K562 (cell line): Measurements from ENCODE around the gene RAD23B. TPM values are rescaled to one million over a fixed set of nuclear protein-coding genes. Genes with fewer than 3 reads are reported as not detected.

ENCODE experiments used
- CHD4 ChIP-seq: fragments of 200-600 bp; sonication (generic); IDR thresholded peaks from 3 replicates; pipeline ENCODE4 v1.6.1; 2012; ENCODE audit warnings: low read depth, mild to moderate bottlenecking, mixed read lengths, low read length, inconsistent platforms; ENCODE audit not compliant: insufficient read depth, insufficient replicate concordance, poor library complexity, severe bottlenecking
- CREB5 ChIP-seq: fragments of 250-450 bp; sonication (Bioruptor Pico); IDR thresholded peaks from 2 replicates; pipeline ENCODE4 v1.5.0; 2020; ENCODE audit warnings: mild to moderate bottlenecking
- DPF2 ChIP-seq: fragments of 450-650 bp; IDR thresholded peaks from 2 replicates; pipeline ENCODE4 v1.6.1; 2016
- HIVEP1 ChIP-seq: fragments of 250-450 bp; sonication (Bioruptor Pico); IDR thresholded peaks from 2 replicates; pipeline ENCODE4 v1.4.0; 2020; ENCODE audit warnings: mild to moderate bottlenecking
- KDM5B ChIP-seq: fragments of 200-600 bp; sonication (generic); IDR thresholded peaks from 2 replicates; pipeline ENCODE4 v1.6.1; 2012; ENCODE audit warnings: low read depth, mild to moderate bottlenecking, moderate library complexity, low read length, control low read depth, inconsistent platforms; ENCODE audit not compliant: insufficient replicate concordance
- MAFF ChIP-seq: IDR thresholded peaks from 2 replicates; pipeline ENCODE4 v1.6.1; 2012; ENCODE audit warnings: low read length, improper control_type of control experiment
- MBD2 ChIP-seq: sonication (generic); IDR thresholded peaks from 2 replicates; pipeline ENCODE4 v1.6.1; 2016; ENCODE audit warnings: low read depth, borderline replicate concordance
- PYGO2 ChIP-seq: fragments of 450-650 bp; IDR thresholded peaks from 2 replicates; pipeline ENCODE4 v1.6.1; 2016; ENCODE audit warnings: mild to moderate bottlenecking, missing genetic modification characterization, moderate library complexity, missing compliant biosample characterization
- RAD51 ChIP-seq: fragments of 450-650 bp; IDR thresholded peaks from 2 replicates; pipeline ENCODE4 v1.7.1; 2016; ENCODE audit warnings: low read depth, mild to moderate bottlenecking, borderline replicate concordance
- RBM22 ChIP-seq: fragments of 200-400 bp; formaldehyde crosslinking; IDR thresholded peaks from 2 replicates; pipeline ENCODE4 v1.6.1; 2018; ENCODE audit warnings: low read length, low read depth; ENCODE audit not compliant: poor library complexity, severe bottlenecking
- XRCC4 ChIP-seq: IDR thresholded peaks from one replicate; pipeline ENCODE4 v1.6.1; 2011; ENCODE audit not compliant: insufficient read depth, insufficient read length; ENCODE audit errors: extremely low read depth
- ZNF436 ChIP-seq: fragments of 250-450, 450-650 bp; sonication (Bioruptor Pico); formaldehyde crosslinking; IDR thresholded peaks from 2 replicates; pipeline ENCODE4 v1.7.0; 2020; ENCODE audit warnings: mild to moderate bottlenecking
- ZNF57 ChIP-seq: fragments of 450-650 bp; formaldehyde crosslinking; IDR thresholded peaks from 2 replicates; pipeline ENCODE4 v1.4.0; 2020; ENCODE audit warnings: mild to moderate bottlenecking, moderate library complexity
- ZNF639 ChIP-seq, 2 experiments: fragments of 200-800 bp in 1 of 2; sonication (Bioruptor generic) in 1 of 2; sonication (generic) in 1 of 2; formaldehyde crosslinking in 1 of 2; IDR thresholded peaks in 1 of 2; conservative IDR thresholded peaks in 1 of 2; 2 replicates each; pipeline versions ENCODE4 v1.5.0 to v1.6.1; 2016 to 2020; ENCODE audit warnings: missing compliant biosample characterization in 1 of 2, missing genetic modification characterization in 1 of 2, missing genetic modification reagents in 1 of 2
- polyA plus RNA-seq, 8 experiments: library from polyadenylated mRNA; depleted of rRNA in 4 of 8; stranded (reverse) in 5 of 8; unstranded in 3 of 8; fragments of >200 nt; fragmentation: Nextera tagmentation in 2 of 8; fragmentation: Illumina TruSeq in 1 of 8; extraction: Ambion mirVana in 2 of 8; extraction: Trizol in 1 of 8; gene quantifications; 2 replicates each; pipeline versions ENCODE4 v1.2.1 to v1.2.3, GENCODE V29; 2011 to 2014; ENCODE audit warnings: inconsistent platforms in 1 of 8, missing spikeins in 1 of 8
- total RNA-seq, 7 experiments: library from RNA; depleted of rRNA in 6 of 7; stranded (reverse); fragments of >200 nt in 6 of 7; fragmentation: Illumina TruSeq in 2 of 7; extraction: Trizol in 2 of 7; gene quantifications; 2 replicates each; pipeline versions ENCODE4 v1.2.1 to v1.2.3, GENCODE V29; 2011 to 2021; ENCODE audit warnings: low replicate concordance in 1 of 7
- TF ChIP-seq, protein P1 (sequence below): sonication (generic); formaldehyde crosslinking; IDR thresholded peaks from 2 replicates; pipeline ENCODE4 v1.8.0; 2022; ENCODE audit warnings: missing genetic modification reagents, mild to moderate bottlenecking, borderline replicate concordance
- TF ChIP-seq, protein P2 (sequence below): fragments of 250-450 bp; sonication (Bioruptor Pico); IDR thresholded peaks from 2 replicates; pipeline ENCODE4 v1.8.0; 2021; ENCODE audit warnings: mild to moderate bottlenecking, moderate library complexity
- TF ChIP-seq, protein P3 (sequence below): fragments of 250-450 bp; sonication (Bioruptor Pico); IDR thresholded peaks from 2 replicates; pipeline ENCODE4 v1.4.0; 2020; ENCODE audit warnings: mild to moderate bottlenecking, moderate library complexity

The RAD23B gene
- total and polyA plus RNA-seq, 9 of the 15 experiments (the other 6 are each of a cell fraction or from before 2014, with no cell fraction given) = 14.5 to 184 (median 114) TPM

DNA sequence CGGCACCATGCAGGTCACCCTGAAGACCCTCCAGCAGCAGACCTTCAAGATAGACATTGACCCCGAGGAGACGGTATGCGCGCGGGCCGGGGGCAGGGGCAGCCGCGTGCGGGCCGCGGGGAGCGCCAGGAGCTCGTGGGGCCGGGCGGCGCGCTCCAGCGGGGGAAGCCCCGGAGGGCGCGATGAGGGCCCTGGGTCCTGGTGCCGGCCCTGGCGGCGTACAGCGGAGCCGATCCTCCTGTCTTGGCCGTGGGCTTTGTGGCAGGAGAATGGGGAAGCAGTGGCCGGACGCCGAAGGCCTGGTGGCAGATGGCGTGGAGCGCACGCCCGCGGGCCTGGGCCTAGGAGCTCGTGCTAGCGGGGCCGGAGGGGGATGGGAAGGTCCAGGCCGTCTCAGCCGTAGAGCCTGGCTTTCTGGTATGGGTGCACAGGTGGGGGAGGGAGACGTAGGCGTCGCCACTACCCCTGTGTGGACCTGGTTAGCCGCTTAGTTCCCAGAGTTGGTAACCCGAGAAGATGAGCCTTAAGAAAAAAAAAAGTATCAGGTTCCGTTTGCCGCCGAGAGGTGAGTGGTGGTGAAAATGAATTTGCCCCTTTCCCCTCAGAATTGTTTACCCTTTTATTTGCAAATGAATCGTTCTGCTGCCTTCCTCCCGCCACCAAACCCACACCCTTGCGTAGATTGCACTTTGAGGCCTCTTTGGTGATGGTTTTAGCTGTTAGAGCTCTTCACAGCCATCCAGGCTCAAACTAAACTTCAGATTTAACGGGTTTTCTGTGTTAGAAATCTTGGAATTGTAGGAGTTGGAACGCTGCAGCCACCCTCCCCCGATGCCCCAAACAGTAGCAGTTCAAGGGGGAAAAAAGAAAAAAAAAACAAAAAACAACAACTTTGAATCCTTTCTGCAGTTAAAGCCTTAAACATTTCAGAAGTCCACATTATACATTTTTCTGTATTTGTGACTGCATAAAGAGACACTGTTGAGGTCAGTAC lies 841 bp downstream of the RAD23B start (continued):
- no peak for TF ChIP-seq PYGO2 (tag)
- TF ChIP-seq ZNF436 = no peak
- TF ChIP-seq, protein P1, sequence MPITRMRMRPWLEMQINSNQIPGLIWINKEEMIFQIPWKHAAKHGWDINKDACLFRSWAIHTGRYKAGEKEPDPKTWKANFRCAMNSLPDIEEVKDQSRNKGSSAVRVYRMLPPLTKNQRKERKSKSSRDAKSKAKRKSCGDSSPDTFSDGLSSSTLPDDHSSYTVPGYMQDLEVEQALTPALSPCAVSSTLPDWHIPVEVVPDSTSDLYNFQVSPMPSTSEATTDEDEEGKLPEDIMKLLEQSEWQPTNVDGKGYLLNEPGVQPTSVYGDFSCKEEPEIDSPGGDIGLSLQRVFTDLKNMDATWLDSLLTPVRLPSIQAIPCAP (CRISPR knock-in tag) = 0 out of 2 replicates have a peak, but pooled peaks have one; percentile 39
- TF ChIP-seq RBM22 = no peak
- no peak for TF ChIP-seq KDM5B
- TF ChIP-seq ZNF639 (CRISPR knock-in tag; conservative IDR thresholded peaks at IDR 0.05 in 1 of 2, IDR thresholded peaks at IDR 0.05 in 1 of 2) = no peak
- TF ChIP-seq, protein P2, sequence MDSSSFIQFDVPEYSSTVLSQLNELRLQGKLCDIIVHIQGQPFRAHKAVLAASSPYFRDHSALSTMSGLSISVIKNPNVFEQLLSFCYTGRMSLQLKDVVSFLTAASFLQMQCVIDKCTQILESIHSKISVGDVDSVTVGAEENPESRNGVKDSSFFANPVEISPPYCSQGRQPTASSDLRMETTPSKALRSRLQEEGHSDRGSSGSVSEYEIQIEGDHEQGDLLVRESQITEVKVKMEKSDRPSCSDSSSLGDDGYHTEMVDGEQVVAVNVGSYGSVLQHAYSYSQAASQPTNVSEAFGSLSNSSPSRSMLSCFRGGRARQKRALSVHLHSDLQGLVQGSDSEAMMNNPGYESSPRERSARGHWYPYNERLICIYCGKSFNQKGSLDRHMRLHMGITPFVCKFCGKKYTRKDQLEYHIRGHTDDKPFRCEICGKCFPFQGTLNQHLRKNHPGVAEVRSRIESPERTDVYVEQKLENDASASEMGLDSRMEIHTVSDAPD (CRISPR knock-in tag) = no peak
- TF ChIP-seq DPF2 = 0 out of 2 replicates have a peak, but pooled peaks have one; percentile 29
- no peak for TF ChIP-seq MBD2
- no peak for TF ChIP-seq ZNF57
- TF ChIP-seq RAD51 = no peak
- TF ChIP-seq HIVEP1 (CRISPR knock-in tag) = no peak
- TF ChIP-seq XRCC4 = no peak
- TF ChIP-seq CHD4 = no peak
- TF ChIP-seq, protein P3, sequence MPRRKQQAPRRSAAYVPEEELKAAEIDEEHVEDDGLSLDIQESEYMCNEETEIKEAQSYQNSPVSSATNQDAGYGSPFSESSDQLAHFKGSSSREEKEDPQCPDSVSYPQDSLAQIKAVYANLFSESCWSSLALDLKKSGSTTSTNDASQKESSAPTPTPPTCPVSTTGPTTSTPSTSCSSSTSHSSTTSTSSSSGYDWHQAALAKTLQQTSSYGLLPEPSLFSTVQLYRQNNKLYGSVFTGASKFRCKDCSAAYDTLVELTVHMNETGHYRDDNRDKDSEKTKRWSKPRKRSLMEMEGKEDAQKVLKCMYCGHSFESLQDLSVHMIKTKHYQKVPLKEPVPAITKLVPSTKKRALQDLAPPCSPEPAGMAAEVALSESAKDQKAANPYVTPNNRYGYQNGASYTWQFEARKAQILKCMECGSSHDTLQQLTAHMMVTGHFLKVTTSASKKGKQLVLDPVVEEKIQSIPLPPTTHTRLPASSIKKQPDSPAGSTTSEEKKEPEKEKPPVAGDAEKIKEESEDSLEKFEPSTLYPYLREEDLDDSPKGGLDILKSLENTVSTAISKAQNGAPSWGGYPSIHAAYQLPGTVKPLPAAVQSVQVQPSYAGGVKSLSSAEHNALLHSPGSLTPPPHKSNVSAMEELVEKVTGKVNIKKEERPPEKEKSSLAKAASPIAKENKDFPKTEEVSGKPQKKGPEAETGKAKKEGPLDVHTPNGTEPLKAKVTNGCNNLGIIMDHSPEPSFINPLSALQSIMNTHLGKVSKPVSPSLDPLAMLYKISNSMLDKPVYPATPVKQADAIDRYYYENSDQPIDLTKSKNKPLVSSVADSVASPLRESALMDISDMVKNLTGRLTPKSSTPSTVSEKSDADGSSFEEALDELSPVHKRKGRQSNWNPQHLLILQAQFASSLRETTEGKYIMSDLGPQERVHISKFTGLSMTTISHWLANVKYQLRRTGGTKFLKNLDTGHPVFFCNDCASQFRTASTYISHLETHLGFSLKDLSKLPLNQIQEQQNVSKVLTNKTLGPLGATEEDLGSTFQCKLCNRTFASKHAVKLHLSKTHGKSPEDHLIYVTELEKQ (CRISPR knock-in tag) = no peak
- no peak for TF ChIP-seq CREB5 (CRISPR knock-in tag)
- no peak for TF ChIP-seq MAFF
